Adipocyte (in vitro differentiated cells): ENCODE data around the gene TMED8.
"Not testable (repeated sequence)": the region's sequence is repeated elsewhere in the genome, so short reads cannot be mapped to it uniquely, and the experiment has no call there.

Source experiments
- DNase-seq: peaks from one replicate; pipeline ENCODE4 v3.0.0-alpha.2; 2015; ENCODE audit warnings: low read depth
- H3K27me3 ChIP-seq: replicated peaks from 2 replicates; pipeline ENCODE4 v1.7.0; 2013; ENCODE audit warnings: mild to moderate bottlenecking, low read length, moderate library complexity; ENCODE audit not compliant: control insufficient read depth, insufficient read depth
- H3K36me3 ChIP-seq: 2 replicates; pipeline ENCODE4 v1.7.0; 2013; ENCODE audit warnings: low read length, mild to moderate bottlenecking, moderate library complexity; ENCODE audit not compliant: control insufficient read depth, insufficient read depth, severe bottlenecking
- H3K4me1 ChIP-seq: 2 replicates; pipeline ENCODE4 v1.7.0; 2013; ENCODE audit warnings: mild to moderate bottlenecking, low read length, moderate library complexity; ENCODE audit not compliant: control insufficient read depth, insufficient read depth
- H3K4me3 ChIP-seq: 2 replicates; pipeline ENCODE4 v1.7.0; 2013; ENCODE audit warnings: mild to moderate bottlenecking, low read length, moderate library complexity
- H3K9ac ChIP-seq: 2 replicates; pipeline ENCODE4 v1.7.0; 2013; ENCODE audit warnings: mild to moderate bottlenecking, low read length, moderate library complexity
- H3K9me3 ChIP-seq: 2 replicates; pipeline ENCODE4 v1.7.0; 2013; ENCODE audit warnings: mild to moderate bottlenecking, low read length, moderate library complexity; ENCODE audit not compliant: control insufficient read depth

The TMED8 gene

DNA sequence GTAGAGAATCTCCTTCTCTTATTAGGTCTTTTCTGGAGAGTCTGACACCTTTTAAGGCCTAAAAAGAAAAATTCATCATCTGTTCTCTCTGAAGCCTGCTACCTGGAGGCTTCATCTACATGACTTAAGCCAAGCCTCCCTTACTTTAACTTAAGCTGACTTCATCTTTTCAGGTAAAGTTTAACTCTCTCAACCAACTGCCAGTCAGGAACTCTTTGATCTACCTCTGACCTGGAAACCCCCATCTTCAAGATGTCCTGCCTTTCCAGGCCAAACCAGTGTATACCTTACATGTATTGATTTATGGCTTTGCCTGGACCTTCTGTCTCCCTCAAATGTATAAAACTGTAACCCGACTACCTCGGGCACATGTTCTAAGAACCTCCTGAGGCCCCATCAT lies 38.6 kb downstream of the TMED8 start:
- Histone ChIP-seq H3K4me1 (peaks cover 13% of the 10 kb centered on the region), H3K27me3 (no peaks in the 10 kb centered on the region), H3K9ac (no peak overlapping the region), H3K4me3 (no peak overlapping the region), H3K36me3 (peaks cover 22% of the 10 kb centered on the region), H3K9me3 (no peaks in the 10 kb centered on the region)
- DNase-seq: no peak

DNA sequence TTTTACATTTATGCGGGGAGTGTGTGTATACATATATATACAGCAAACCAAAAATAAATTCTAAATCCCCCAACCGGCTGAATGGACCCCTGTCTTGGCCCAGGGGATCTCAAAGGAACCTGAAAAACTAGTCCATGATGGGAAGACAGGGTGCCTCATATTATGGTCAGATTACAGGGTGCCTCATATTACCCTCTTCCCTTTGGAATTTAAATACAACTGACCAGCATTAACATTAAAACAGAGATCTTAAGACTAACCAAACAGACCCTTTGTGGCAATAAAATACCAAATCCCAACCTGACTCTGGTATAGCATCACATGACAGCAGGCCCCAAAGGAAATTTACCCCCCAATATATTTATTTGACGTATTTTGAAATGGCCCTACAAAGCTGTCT lies 39.0 kb downstream of the TMED8 start:
- no peak overlapping the region for H3K9ac ChIP-seq
- peaks cover 13% of the 10 kb centered on the region for H3K4me1 ChIP-seq
- H3K36me3 ChIP-seq: peaks cover 18% of the 10 kb centered on the region
- no peaks in the 10 kb centered on the region for H3K9me3 ChIP-seq
- no peak for DNase-seq
- no peak overlapping the region for H3K4me3 ChIP-seq
- H3K27me3 ChIP-seq: no peaks in the 10 kb centered on the region

- H3K4me3 ChIP-seq, H3K9ac ChIP-seq, H3K27me3 ChIP-seq, H3K9me3 ChIP-seq, DNase-seq: not testable (repeated sequence)
- H3K4me1 ChIP-seq: peaks cover 13% of the 10 kb centered on the region
- H3K36me3 ChIP-seq: peaks cover 12% of the 10 kb centered on the region
These were observed 39.6 kb downstream of the TMED8 start for GRCh38 chr14:77337255-77337654.

DNA sequence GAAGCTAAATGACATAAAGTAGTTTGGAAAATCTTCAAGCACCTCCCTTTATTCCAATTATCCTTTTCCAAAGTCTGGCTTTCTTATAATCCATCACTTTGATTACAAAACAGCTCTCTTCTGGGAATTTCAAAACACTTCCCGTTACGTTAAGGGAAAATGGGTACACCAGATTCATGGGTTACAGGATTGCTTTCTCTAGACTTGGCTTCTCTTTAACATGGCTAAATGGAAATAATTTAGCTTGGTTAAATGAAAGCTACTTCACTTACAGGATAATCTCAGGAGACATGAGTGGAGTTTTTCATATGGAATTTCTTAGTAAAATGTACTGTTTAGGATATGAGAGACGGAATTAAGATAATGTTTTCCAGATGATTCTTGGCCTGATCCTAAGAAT lies 41.3 kb downstream of the TMED8 start:
- Histone ChIP-seq H3K27me3 (no peaks in the 10 kb centered on the region), H3K9me3 (no peaks in the 10 kb centered on the region), H3K4me3 (no peak overlapping the region), H3K9ac (no peak overlapping the region), H3K4me1 (peaks cover 13% of the 10 kb centered on the region), H3K36me3 (no peaks in the 10 kb centered on the region)
- no peak for DNase-seq

GRCh38 chr14:77329872-77330271 lies 47.0 kb downstream of the TMED8 start:
- H3K9me3 ChIP-seq: no peaks in the 10 kb centered on the region
- no peak overlapping the region for H3K9ac ChIP-seq
- H3K4me3 ChIP-seq: no peak overlapping the region
- no peak for DNase-seq
- peaks cover 3% of the 10 kb centered on the region for H3K4me1 ChIP-seq
- no peaks in the 10 kb centered on the region for H3K27me3 ChIP-seq
- H3K36me3 ChIP-seq: no peaks in the 10 kb centered on the region

DNA sequence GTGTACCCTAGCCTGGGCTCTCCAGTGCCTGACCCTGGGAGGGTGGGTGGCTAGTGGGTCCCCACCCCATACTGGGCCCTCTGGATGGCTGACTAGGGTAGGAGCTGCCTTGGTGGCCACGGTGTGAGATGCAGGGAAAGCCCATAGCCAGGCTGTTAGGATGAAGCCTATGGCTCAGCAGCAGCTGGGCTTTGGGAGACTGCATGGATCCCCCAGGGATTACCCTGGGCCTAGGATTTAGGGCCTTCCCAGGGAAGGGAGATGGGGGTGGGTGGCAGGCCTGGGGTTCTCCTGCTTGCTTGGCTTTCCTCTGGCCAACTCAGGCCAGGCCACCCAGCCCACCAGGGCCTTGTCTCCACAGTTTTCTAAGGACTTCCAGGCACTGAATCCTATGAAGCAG lies 49.8 kb downstream of the TMED8 start:
- Histone ChIP-seq H3K4me3 (no peak overlapping the region), H3K27me3 (no peaks in the 10 kb centered on the region), H3K36me3 (no peaks in the 10 kb centered on the region), H3K9me3 (no peaks in the 10 kb centered on the region), H3K9ac (no peak overlapping the region), H3K4me1 (peaks cover 4% of the 10 kb centered on the region)
- no peak for DNase-seq

DNA sequence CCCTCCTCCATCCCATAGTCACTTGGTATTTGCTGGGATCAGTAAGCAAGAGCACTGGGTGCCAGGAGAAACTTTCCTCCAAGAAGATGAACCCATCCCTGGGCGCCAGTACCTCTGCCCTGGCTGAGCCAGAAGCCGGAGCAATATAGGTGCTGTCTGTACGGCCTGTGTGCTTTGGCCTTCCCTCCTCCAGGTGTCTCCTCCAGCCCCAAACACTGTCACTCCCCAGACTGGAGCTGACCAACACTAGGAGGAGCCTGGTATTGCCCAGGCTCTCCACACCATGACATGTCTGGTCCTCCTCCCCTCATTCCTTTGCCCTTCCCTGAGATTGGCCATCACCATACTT lies 51.2 kb downstream of the TMED8 start:
- peaks cover 8% of the 10 kb centered on the region for H3K4me1 ChIP-seq
- no peaks in the 10 kb centered on the region for H3K27me3 ChIP-seq
- H3K9ac ChIP-seq: no peak overlapping the region
- H3K9me3 ChIP-seq: no peaks in the 10 kb centered on the region
- H3K4me3 ChIP-seq: no peak overlapping the region
- DNase-seq: no peak
- no peaks in the 10 kb centered on the region for H3K36me3 ChIP-seq

GRCh38 chr14:77324816-77325745 lies 51.8 kb downstream of the TMED8 start:
- peaks cover 8% of the 10 kb centered on the region for H3K4me1 ChIP-seq
- no peak for DNase-seq
- H3K4me3 ChIP-seq: no peak overlapping the region
- H3K36me3 ChIP-seq: no peaks in the 10 kb centered on the region
- H3K9me3 ChIP-seq: no peaks in the 10 kb centered on the region
- H3K27me3 ChIP-seq: no peaks in the 10 kb centered on the region
- H3K9ac ChIP-seq: no peak overlapping the region

DNA sequence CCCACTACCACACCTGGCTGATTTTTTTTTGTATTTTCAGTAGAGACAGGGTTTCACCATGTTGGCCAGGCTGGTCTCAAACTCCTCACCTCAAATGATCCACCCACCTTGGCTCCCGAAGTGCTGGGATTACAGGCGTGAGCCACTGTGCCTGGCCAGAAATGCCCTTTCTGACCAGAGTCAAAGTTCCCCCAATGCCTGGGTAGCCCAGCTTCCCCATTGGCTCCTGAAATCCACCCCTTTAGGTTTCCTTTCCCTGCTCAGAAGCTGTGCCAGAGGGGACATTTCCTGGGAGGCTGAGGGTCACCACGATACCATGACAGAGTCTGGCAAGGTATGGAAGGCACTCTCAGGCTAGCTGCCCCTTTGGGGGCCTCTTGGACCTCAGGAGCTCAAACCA lies 52.6 kb downstream of the TMED8 start:
- H3K27me3 ChIP-seq: no peaks in the 10 kb centered on the region
- H3K9me3 ChIP-seq: no peaks in the 10 kb centered on the region
- no peak overlapping the region for H3K4me3 ChIP-seq
- no peak overlapping the region for H3K9ac ChIP-seq
- H3K4me1 ChIP-seq: peaks cover 16% of the 10 kb centered on the region
- no peaks in the 10 kb centered on the region for H3K36me3 ChIP-seq
- DNase-seq: no peak

DNA sequence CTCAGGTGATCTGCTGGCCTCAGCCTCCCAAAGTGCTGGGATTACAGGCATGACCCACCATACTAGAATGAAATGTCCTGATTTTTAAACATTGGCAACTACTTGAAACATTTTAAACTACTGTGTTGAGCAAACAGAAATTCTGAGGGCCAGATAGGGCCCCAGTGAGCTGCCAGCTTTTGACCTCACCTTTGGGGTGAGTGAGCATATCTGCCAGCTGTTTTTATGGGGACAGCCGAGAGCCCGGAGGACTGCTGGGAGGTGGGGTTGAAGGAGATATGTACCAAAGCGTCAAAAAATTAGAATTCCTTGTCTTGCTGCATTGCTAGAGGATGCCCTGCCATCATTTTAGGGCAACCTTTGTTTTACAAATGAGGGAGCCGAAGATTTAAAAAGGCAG lies 53.3 kb downstream of the TMED8 start:
- Histone ChIP-seq H3K9me3 (no peaks in the 10 kb centered on the region), H3K4me1 (peaks cover 20% of the 10 kb centered on the region), H3K9ac (no peak overlapping the region), H3K36me3 (no peaks in the 10 kb centered on the region), H3K27me3 (no peaks in the 10 kb centered on the region), H3K4me3 (no peak overlapping the region)
- no peak for DNase-seq

- Histone ChIP-seq H3K9ac (no peak overlapping the region), H3K27me3 (no peaks in the 10 kb centered on the region), H3K4me3 (no peak overlapping the region), H3K9me3 (no peaks in the 10 kb centered on the region), H3K36me3 (no peaks in the 10 kb centered on the region), H3K4me1 (peaks cover 24% of the 10 kb centered on the region)
- no peak for DNase-seq
These were observed 53.9 kb downstream of the TMED8 start for GRCh38 chr14:77322951-77323350.
